Stimulated activated effector memory CD8-positive, alpha-beta T cell treated with anti-CD3 and anti-CD28 coated beads, Interleukin-12 subunit alpha, Interleukin-12 subunit beta, amount 100 ng/mL, for 72 hours (primary cell): ENCODE results near the gene SNAPC4.
"Not testable (repeated sequence)": the region's sequence is repeated elsewhere in the genome, so short reads cannot be mapped to it uniquely, and the experiment has no call there.

Experiments used
- ATAC-seq: fragments of 150-1000 bp; cut with Tn5 transposase; 2 replicates; pipeline ENCODE4 v1.10.0; 2021
- DNase-seq, 2 donors: peaks; one replicate each; pipeline ENCODE4 v3.0.0; 2021 to 2022; ENCODE audit warnings: low spot score in 2 of 2
- H3K27ac Mint-ChIP-seq: one replicate; pipeline ENCODE4 v1.8.0; 2022; ENCODE audit warnings: mild to moderate bottlenecking, mixed read lengths
- H3K36me3 Mint-ChIP-seq: one replicate; pipeline ENCODE4 v1.8.0; 2022; ENCODE audit warnings: mild to moderate bottlenecking, mixed read lengths
- H3K4me1 Mint-ChIP-seq: one replicate; pipeline ENCODE4 v1.8.0; 2022; ENCODE audit warnings: mixed read lengths
- H3K4me3 Mint-ChIP-seq: one replicate; pipeline ENCODE4 v1.8.0; 2022; ENCODE audit warnings: mild to moderate bottlenecking, mixed read lengths
- H3K9me3 Mint-ChIP-seq: one replicate; pipeline ENCODE4 v1.8.0; 2022; ENCODE audit warnings: mixed read lengths

SNAPC4 gene

DNA sequence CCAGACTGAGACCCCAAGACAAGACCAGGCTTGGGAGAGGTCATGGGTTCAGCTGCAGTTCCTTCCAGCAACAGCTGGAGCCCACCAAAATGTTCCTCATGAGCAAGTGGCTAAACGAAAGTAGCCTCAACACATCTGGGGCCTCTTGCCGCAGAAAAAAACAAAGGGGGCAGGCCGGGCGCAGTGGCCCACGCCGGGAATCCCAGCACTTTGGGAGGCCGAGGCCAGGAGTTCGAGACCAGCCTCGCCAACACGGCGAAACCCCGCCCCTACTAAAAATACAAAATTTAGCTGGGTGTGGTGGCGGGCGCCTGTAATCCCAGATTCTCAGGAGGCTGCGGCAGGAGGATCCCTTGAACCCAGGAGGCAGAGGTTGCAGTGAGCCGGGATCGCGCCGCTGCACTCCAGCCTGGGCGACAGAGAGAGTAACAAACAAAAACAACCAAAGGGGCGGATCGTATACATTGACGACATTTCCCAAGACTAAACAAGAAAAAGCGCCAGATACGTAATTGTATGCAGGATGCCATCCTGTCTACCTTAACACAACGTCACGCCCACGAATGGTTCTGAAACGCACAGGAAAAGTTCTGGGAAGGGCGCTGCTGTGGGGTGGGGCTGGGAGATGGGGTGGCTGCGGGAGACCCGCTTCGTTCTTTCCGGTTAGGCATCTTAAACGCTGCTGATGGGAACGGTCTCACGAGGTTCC lies 38.0 kb upstream of the SNAPC4 start:
- H3K27ac Mint-ChIP-seq, result peak overlapping the region; percentile 70
- H3K4me3 Mint-ChIP-seq, result peak overlapping the region; percentile 79
- no peaks in the 10 kb centered on the region for H3K9me3 Mint-ChIP-seq
- no peak for DNase-seq
- peaks cover 25% of the 10 kb centered on the region for H3K4me1 Mint-ChIP-seq
- no peak for ATAC-seq
- H3K36me3 Mint-ChIP-seq, result peaks cover 36% of the 10 kb centered on the region

- Mint-ChIP-seq H3K9me3 (no peaks in the 10 kb centered on the region), H3K27ac (peak overlapping the region; percentile 80), H3K4me1 (peaks cover 25% of the 10 kb centered on the region), H3K4me3 (peak overlapping the region; percentile 79), H3K36me3 (peaks cover 30% of the 10 kb centered on the region)
- ATAC-seq, result no peak
- no peak for DNase-seq
Measured at GRCh38 chr9:136437430-136437829, 37.5 kb upstream of the SNAPC4 start.

GRCh38 chr9:136436055-136436634 lies 36.2 kb upstream of the SNAPC4 start:
- DNase-seq (no peak), ATAC-seq (no peak)
- H3K4me3 Mint-ChIP-seq, result peak overlapping the region; percentile 79
- H3K9me3 Mint-ChIP-seq, result no peaks in the 10 kb centered on the region
- peaks cover 18% of the 10 kb centered on the region for H3K36me3 Mint-ChIP-seq
- H3K4me1 Mint-ChIP-seq, result peaks cover 25% of the 10 kb centered on the region
- peak overlapping the region; percentile 80 for H3K27ac Mint-ChIP-seq

DNA sequence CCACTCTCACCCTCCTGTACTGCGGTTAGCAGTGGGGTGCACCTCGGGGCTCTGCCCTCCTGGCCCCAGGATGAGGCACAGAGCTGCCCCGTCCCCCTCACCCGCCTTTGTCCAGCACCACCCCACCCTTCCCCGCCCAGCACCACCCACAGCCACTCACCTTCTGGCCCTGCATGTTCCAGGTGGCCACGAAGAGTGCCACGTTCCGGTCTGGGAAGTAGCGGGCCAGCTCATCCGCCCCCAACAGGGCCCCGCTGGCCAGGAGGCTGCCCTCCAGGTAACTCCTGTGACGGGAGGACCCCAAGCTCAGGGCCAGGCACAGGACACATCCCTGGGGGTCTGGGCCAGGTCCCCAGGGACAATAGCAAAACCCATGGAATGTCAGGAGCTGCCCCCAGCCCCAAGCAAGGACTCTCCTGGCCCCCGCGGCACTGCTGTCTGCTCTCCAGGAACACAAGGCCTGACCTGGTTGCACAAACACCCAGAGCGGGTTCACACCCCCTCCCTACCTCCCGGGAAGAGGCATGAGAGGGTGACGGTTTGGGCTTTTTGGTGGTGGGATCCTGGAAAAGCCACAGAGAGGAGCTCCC lies 34.7 kb upstream of the SNAPC4 start:
- H3K4me1 Mint-ChIP-seq, result peaks cover 25% of the 10 kb centered on the region
- H3K4me3 Mint-ChIP-seq, result no peak overlapping the region
- no peak overlapping the region for H3K27ac Mint-ChIP-seq
- no peaks in the 10 kb centered on the region for H3K9me3 Mint-ChIP-seq
- ATAC-seq (no peak), DNase-seq (no peak)
- peaks cover 14% of the 10 kb centered on the region for H3K36me3 Mint-ChIP-seq

- Mint-ChIP-seq H3K4me1 (peaks cover 25% of the 10 kb centered on the region), H3K4me3 (no peak overlapping the region), H3K27ac (no peak overlapping the region), H3K9me3 (no peaks in the 10 kb centered on the region), H3K36me3 (peaks cover 18% of the 10 kb centered on the region)
- ATAC-seq, result no peak
- DNase-seq, result no peak
Measured at GRCh38 chr9:136433849-136434579, 34.0 kb upstream of the SNAPC4 start.

DNA sequence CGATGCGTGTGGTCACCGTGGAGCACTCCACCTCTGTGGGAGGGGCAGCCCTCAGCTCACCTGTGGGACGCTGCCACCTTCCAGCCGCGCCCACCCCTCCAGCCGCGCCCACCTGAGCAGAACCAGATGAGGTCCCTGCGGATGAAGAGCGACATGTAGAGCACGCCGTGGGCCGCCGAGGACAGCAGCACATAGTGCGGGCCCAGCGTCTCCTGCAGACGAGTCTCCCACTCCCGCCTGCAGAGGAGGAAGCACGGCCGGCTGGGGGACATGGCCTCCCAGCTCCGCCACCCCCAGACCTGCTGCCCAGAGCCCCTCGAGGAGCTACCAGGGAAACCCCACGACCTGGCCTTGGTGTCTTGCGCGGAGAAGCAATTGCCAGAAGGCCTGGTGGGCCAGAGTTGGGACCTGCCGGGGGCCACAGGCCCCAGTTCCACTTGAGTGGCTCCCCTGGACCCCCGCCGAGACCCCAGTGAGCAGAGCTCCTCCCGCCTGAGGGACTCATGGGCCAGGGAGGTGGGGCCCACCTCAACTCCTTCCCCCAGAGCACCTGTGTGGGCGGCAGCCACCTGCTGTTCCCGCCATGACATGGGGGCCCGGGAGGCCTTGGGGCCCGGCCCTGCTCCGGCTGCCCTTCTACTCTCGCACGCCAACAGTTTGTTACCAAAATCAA lies 33.2 kb upstream of the SNAPC4 start:
- peaks cover 23% of the 10 kb centered on the region for H3K36me3 Mint-ChIP-seq
- no peak overlapping the region for H3K27ac Mint-ChIP-seq
- no peak overlapping the region for H3K4me3 Mint-ChIP-seq
- DNase-seq (no peak), ATAC-seq (no peak)
- no peaks in the 10 kb centered on the region for H3K9me3 Mint-ChIP-seq
- H3K4me1 Mint-ChIP-seq, result peaks cover 25% of the 10 kb centered on the region

DNA sequence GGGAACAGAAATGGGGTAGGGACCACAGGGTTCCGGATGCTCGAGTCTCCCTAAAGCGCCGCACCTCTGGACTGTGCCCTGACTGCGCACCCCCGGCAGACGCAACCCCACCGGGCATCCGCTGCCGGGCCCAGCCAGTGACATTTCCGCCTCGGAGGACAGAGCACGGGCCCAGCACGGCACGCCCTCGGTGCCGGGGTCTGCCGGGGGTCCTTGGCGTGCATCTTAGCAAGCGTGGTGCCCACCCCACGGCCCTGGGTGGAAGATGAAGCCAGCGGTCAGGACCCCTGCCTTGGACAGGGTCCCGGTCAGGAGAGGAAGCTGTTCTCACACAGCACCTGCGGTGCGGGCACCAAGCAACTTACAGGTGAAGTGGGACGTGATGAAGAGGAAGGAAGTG lies 32.6 kb upstream of the SNAPC4 start:
- H3K36me3 Mint-ChIP-seq, result peaks cover 23% of the 10 kb centered on the region
- DNase-seq (no peak), ATAC-seq (no peak)
- no peak overlapping the region for H3K4me3 Mint-ChIP-seq
- peaks cover 25% of the 10 kb centered on the region for H3K4me1 Mint-ChIP-seq
- no peak overlapping the region for H3K27ac Mint-ChIP-seq
- H3K9me3 Mint-ChIP-seq, result no peaks in the 10 kb centered on the region

DNA sequence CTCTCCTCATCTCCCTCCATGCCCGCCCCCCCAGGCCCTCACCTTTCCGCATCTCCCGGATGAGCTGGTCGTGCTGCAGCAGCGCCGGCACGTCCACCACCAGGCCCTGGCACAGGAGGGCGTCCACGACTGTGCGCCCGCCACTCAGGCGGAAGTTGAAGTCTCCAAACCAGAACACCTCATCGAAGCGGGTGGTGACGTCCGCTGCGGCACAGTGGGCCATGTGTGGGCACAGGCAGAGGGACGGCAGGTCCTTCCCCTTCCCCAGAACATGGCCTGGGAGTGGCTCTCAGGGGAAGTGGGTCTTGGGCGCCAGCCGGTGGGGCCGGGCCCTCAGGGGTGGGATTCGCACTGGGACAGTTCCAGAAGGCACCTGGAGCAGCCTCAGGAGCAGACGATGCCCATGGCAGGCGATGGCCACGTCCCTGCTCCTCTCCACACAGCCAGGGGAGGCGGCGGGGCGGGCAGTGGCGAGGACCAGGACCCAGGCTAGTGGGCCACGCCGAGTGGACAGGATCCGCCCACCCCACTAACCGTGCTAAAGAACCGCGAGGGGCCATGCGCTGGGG lies 31.9 kb upstream of the SNAPC4 start:
- ATAC-seq (no peak), DNase-seq (no peak)
- H3K4me3 Mint-ChIP-seq, result no peak overlapping the region
- peaks cover 28% of the 10 kb centered on the region for H3K36me3 Mint-ChIP-seq
- H3K9me3 Mint-ChIP-seq, result no peaks in the 10 kb centered on the region
- peaks cover 18% of the 10 kb centered on the region for H3K4me1 Mint-ChIP-seq
- H3K27ac Mint-ChIP-seq, result no peak overlapping the region

GRCh38 chr9:136430588-136431234 lies 30.7 kb upstream of the SNAPC4 start:
- no peaks in the 10 kb centered on the region for H3K9me3 Mint-ChIP-seq
- no peak for DNase-seq
- H3K4me3 Mint-ChIP-seq, result no peak overlapping the region
- H3K36me3 Mint-ChIP-seq, result peaks cover 33% of the 10 kb centered on the region
- H3K4me1 Mint-ChIP-seq, result peaks cover 6% of the 10 kb centered on the region
- no peak for ATAC-seq
- peak overlapping the region; percentile 64 for H3K27ac Mint-ChIP-seq

DNA sequence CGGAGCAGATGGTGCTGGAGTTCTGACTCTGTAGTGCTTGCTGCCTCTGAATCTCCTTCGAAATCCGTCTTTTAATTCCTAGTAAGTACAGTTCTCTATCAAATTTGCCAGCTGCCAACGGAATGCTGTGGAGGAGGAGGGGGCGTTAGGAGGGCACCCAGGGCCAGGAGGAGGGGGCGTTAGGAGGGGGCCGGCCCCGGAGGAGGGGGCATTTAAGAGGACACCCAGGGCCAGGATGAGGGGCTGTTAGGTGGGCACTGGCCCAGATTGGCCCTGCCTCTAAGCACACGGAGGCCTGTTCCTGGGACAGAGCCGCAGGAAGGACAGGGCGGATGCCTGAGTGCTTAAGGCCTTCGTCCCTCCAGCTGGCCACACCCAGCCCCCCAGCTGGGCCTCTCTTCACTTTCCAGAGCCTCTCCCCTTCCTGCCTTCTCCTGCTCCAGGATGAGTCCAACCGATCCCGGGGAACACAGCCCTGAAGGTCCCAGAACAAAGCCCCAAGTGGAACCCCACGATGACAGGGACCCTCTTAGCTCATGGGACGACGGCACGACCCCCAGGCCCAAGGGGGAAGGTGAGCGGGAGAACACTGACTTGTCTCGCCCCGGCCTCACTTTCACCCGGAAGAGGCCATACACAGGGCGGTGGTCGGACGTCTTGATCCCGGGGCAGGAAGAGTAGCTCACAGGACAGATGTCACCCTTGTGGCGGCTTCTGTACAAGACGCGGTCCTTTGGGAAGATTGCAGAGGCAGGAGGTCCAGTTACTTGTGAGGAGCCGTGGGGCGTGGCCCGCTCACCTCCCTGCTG lies 29.9 kb upstream of the SNAPC4 start:
- peak overlapping the region; percentile 64 for H3K27ac Mint-ChIP-seq

DNA sequence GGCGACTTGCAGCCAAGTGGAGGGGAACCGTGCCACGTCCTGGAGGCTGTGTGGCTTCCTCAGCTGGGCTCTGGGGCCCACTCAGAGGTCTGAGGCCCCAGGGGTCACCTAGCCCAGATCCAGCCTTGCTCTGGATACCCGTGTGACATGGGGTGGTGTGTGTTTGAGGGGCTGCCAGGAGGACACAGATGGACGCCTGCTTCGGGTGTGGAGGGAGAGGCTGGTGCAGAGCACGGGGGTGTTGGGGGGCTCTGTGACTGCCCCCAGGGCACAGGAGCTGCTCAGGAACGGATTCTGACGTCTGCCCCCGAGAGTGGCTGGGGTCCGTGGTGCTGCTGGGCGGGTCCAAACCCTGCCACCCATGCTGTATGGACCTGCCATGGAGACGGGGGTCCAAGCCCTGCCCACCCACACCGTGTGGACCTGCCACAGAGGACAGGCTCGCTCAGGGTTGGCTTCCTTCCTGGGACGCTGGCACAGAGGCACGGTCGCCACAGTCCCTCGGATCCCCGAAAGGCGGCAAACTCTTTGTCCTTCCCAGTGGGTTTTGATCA lies 29.2 kb upstream of the SNAPC4 start:
- ATAC-seq (no peak), DNase-seq (no peak)
- no peak overlapping the region for H3K4me3 Mint-ChIP-seq
- peaks cover 7% of the 10 kb centered on the region for H3K4me1 Mint-ChIP-seq
- no peak overlapping the region for H3K27ac Mint-ChIP-seq
- H3K36me3 Mint-ChIP-seq, result peaks cover 44% of the 10 kb centered on the region
- no peaks in the 10 kb centered on the region for H3K9me3 Mint-ChIP-seq

More for the DNA sequence above, 29.9 kb upstream of the SNAPC4 start:
- Mint-ChIP-seq H3K36me3 (peaks cover 40% of the 10 kb centered on the region), H3K9me3 (no peaks in the 10 kb centered on the region), H3K4me3 (no peak overlapping the region), H3K4me1 (peaks cover 7% of the 10 kb centered on the region)
- no peak for DNase-seq
- no peak for ATAC-seq

GRCh38 chr9:136426787-136427186 lies 26.8 kb upstream of the SNAPC4 start:
- no peak overlapping the region for H3K4me3 Mint-ChIP-seq
- no peak for ATAC-seq
- no peaks in the 10 kb centered on the region for H3K9me3 Mint-ChIP-seq
- peaks cover 68% of the 10 kb centered on the region for H3K36me3 Mint-ChIP-seq
- no peak overlapping the region for H3K27ac Mint-ChIP-seq
- H3K4me1 Mint-ChIP-seq, result peaks cover 7% of the 10 kb centered on the region
- no peak for DNase-seq

GRCh38 chr9:136425367-136425766 lies 25.4 kb upstream of the SNAPC4 start:
- H3K9me3 Mint-ChIP-seq, result not testable (repeated sequence)

More at GRCh38 chr9:136425367-136425766, 25.4 kb upstream of the SNAPC4 start:
- not testable (repeated sequence) for H3K4me1 Mint-ChIP-seq, ATAC-seq, H3K4me3 Mint-ChIP-seq, DNase-seq
- Mint-ChIP-seq H3K27ac (peak overlapping the region; percentile 45), H3K36me3 (peaks cover 79% of the 10 kb centered on the region)
